ENCODE results near the gene MGAT4A.

GRCh38 chr2:98583276-98583675 lies 147.7 kb downstream of the MGAT4A start:
- no peak for TF ChIP-seq CTCF (IDR thresholded peaks at IDR 0.05; ENCODE audit: low read length)
- no peak for TF ChIP-seq EZH2 (IDR thresholded peaks at IDR 0.05; ENCODE audit: borderline replicate concordance, low read length)
